ENCODE data around the gene ZNF460.

ZNF460 gene

DNA sequence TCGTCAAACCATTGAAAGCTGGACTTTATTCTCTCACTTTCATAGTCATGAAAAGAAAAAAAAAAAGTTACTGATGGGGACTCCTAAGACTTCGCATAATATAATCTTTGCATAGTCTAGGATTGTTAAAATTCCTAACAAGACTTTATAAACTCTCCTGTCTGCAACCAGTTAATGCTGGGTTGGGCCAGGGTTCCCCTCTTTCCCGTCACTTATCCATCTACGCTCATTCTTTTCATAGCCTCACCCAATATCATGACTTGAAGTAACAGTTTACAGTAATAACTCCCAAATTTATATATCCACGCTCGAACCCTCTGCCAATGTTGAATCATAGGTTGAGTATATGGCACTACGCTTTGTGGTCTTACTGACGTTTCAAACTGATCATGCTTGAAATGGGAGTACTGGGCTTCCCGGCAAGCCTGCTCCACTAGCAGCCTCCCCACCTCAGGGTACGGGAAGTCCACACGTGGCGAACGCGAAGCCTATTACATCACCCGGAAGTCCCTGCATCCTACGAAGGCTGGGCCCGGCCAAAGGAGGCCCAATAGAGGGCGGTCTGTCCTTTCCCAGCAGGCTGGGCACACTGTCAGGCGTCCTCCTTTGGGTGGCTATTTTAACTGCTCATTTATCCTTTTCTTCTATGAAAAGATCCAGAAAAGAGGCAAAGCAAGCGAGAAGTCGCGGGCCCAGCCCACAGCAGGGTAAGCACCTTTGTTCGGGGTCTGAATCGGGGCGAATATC is 694 bp upstream of the ZNF460 start:
- in situ Hi-C loops (cut with HindIII; ENCODE audit: low sequenced_read_pairs): no loop called here

DNA sequence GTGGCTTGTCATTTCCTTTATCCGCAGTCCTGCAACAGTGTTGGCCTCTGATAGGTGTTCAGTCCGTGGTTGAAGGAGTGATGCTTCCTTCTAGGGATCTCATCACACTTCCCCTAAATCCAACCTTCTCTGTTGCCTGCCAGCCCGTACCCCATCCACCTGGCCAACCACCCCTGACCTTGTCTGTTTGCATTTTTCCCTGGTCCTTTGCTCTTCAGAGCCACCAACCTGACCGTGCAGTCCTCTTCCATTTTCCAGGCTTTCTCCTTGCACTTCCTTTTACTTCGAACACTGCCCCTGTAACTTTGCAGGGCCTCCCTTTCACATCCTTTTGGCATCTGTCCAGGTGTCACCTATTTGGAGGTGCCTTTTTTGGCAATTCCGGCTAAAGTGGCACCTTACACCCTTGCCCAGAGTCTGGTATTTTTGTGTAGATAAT is 696 bp downstream of the ZNF460 start:
- in situ Hi-C loops (cut with HindIII; ENCODE audit: low sequenced_read_pairs): no loop called here

DNA sequence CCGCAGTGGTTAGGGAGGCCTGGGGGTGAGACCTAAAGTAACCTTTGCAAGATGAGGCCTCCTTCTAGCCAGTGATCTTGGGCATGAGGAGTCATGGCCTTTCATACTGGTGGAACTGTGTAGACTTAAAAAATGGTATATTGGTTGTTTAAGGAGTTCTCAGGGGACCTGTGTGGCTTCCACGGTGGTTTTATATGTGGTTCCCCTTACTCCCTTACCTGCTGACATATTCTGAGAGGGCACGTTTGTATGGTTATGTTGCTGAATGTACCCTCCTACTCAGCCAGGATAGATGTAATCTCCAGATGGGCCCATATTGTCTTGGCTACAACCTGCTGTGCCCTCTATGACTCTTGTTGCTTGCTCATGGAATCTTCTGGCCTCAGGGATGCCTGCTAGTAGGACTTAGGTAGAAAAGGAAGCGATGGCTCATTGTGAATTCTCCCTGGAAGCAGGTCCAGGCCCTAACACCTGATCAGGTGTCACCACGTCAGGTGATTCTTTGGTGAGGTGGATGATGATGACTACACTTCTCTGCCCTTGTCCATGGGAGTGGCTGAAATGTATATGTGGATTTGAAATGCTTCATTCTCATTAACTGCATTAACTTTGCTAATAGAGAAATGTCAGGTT is 1.8 kb downstream of the ZNF460 start:
- in situ Hi-C loops (cut with HindIII; ENCODE audit: low sequenced_read_pairs): no loop called here

DNA sequence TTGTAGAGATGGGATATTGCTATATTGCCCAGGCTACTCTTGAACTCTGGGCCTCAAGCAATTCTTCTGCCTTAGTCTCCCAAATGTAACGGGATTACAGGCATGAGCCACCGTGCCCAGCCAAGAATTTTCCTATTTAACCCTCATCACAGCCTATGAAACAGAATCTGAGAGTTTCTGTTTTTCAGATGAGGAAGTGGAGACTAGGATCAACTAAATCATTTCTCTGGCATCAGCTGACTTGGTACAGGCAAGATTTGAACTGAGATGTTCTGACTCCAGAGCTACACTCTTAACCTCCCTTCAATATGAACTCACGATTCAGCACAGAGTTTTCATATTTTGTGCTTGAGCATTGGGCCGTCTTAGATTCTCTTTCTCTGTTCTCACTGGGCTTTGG is 8.1 kb downstream of the ZNF460 start:
- in situ Hi-C loops (cut with HindIII; ENCODE audit: low sequenced_read_pairs): no loop called here

DNA sequence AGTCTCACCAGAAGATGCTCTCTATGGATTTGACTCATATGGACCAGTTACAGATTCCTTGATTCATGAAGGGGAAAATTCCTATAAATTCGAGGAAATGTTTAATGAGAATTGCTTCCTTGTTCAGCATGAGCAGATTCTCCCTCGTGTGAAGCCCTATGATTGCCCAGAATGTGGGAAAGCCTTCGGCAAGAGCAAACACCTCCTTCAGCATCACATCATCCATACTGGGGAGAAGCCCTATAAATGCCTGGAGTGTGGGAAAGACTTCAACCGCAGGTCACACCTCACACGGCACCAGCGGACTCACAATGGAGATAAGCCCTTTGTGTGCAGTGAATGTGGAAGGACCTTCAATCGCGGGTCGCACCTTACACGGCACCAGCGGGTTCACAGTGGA is 10.7 kb downstream of the ZNF460 start:
- in situ Hi-C loops (cut with HindIII; ENCODE audit: low sequenced_read_pairs): no loop called here

DNA sequence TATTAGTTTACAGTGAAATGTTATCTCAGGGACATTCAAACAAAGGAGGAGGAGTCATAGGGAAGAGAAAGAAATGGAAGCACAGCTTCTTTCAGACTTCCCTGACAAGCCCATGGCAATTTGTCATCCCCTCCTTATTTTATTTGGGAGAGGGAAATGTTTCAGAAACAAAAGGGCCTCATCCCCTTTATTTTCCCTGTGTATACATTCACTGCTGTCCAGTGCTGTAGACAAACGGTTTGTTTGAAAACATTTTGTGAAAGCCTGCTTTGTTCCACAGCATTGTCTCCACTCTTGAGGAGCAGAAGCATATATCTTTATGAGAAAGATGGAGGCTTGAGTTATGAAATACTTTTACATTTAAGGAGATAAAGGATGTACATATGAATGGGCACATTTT is 12.3 kb downstream of the ZNF460 start:
- in situ Hi-C loops (cut with HindIII; ENCODE audit: low sequenced_read_pairs): no loop called here

DNA sequence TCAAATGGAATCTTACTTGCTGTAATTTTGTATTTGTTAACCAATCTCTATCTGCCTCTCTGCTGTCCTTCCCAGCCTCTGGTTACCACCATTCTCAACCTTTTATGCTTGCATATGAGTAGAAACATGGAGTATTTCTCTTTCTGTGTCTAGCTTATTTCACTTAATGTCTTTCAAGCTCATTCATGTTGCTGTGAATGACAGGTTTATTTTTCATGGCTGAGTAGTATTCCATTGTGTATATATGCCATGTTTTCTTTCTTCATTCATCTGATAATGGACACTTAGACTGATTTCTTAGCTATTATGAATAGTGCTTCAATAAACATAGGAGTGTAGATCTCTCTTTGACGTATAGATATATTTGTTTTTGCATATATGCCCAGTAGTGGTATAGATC is 13.4 kb downstream of the ZNF460 start:
- in situ Hi-C loops (cut with HindIII; ENCODE audit: low sequenced_read_pairs): no loop called here

DNA sequence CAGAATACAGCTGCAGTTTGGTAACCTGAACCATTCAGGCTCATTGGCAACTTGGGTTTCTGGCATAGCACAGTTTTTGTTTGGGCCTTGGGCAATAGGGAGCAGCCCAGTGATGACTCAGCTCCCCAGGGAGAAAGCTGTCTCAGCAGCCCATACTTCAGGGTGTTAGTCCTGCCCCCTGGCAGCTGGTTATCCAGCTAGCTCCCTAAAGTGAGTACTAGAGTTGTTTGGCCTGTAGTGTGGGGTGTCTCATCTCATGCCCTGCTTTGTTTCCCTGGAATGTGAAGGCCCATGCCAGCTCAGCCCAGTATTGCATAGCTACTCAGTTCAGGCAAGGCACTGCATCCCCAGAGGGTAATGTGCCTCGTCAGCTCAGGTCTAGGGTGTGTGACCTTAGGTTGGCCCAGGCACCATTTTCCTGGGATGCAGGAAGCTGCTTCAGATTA is 21.8 kb downstream of the ZNF460 start:
- in situ Hi-C loops (cut with HindIII; ENCODE audit: low sequenced_read_pairs): no loop called here

DNA sequence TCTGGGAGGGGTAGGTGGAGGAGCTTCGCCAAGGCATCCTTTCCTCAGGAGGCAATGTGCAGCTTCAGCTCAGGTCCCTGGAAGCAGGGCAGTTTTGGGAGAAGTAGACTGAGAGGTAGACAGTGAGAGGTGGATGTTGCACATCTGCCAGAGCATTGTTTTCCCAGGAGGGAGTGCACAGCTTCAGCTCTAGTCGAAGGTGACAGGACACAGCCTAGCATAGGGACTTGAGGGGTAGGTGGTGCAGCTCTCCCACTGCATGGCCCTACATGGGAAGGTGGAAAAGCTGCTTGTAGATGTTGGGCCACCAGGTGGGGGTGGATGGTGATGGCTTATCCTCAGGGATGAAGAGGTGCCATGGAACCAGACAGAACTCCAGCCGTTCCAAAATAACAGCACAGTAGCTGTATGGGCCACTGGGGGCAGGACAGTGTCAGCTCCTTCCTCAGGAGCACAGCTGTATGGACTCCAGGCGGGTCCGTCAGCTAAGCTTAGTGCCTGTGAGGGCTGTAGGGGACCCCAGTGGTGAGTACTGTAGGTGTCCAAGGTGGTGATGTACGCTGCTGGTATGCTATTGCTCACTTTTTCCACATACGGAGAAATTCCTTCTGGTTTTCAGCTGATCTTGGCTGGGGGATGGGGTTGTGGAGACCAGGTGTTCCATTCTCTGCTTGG is 22.6 kb downstream of the ZNF460 start:
- in situ Hi-C loops (cut with HindIII; ENCODE audit: low sequenced_read_pairs): no loop called here

DNA sequence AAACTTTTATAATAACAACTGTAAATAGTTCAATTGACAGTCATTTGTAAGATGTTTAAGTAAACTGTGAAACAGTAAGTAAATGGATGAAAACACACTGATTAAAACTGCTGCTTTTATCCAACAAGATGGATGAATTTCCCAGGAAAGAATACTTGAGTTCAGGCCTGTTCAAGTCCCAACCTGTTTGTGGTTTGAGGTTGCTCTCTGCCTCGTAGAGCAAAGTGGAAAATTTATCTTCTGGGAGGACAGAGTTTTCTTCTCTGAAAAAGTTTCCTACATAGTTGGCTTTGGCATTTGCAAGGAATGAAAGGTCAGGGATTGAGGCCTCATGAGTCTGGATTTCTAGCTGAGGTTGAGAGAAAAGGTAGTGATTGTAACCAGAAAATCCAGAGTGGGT is 24.8 kb downstream of the ZNF460 start:
- in situ Hi-C loops (cut with HindIII; ENCODE audit: low sequenced_read_pairs): no loop called here

DNA sequence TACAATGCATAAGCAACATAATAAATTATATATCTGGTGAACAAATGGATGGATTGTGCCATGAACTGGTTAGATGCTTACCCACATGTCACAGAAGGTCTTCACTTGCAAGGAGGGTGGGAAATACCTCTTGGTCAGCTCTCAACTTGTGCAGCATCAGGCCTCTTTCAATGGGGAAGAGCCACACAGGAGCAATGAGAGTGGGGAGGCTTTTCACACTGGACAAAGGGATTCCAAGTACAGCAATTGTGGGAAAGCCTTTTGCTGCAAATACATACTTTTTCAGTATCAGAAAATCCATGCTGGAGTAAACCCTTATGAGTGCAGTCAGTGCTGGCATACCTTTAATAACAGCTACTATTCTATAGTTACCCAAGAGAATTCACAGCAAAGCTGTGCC is 28.2 kb downstream of the ZNF460 start:
- in situ Hi-C loops (cut with HindIII; ENCODE audit: low sequenced_read_pairs): no loop called here

DNA sequence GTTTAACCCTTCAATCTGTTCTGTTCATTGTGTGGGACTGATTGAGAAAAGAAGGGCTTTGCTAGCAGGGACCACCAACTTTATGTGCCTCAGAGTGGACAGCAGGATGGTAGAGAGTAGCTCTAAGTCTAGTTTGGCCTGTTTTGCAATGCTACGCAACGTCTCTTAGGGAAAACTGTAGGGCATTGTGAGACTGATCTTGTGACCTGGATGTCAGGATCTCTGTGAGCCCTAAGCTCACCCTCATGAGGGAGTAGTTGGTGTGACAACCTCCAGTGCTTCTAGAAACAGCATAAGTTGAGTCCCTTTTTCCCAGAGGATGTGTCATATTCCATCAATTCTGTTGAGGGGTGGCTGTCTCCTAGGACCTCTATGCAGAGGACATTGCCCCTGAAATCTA is 30.5 kb downstream of the ZNF460 start:
- in situ Hi-C loops (cut with HindIII; ENCODE audit: low sequenced_read_pairs): no loop called here

DNA sequence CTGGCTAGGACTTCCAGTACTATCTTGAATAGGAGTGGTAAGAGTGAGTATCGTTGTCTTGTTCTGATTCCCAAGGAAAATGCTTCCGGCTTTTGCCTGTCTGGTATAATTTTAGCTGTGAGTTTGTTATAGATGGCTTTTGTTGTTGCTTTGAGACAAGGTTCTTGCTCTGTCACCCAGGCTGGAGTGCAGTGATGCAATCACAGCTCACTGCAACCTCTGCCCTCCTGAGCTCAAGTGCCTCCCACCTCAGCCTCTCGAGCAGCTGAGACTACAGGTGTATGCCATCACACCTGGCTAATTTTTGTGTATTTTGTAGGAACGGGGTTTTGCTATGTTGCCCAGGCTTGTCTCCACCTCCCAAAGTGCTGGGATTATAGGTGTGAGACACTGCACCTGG is 33.9 kb downstream of the ZNF460 start:
- in situ Hi-C loops (cut with HindIII; ENCODE audit: low sequenced_read_pairs): no loop called here

DNA sequence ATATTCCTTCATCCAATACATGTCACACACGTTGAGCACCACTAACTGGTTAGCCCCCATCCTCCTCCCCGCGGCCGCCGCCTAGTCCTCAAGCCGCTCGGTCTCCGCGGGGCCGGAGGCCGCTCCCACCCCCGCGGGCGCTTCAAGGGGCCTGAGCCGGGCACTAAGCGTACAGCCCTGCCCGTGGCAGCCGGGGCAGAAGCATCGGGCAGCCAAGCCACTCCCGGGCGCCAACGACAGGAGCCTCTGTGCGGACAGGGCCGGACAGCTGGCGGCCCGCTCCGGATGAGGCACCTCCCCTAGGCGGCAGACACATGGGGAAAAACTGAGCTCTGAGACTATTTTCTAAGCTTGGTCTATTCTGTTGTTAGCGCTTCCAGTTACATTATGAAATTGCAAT is 37.2 kb downstream of the ZNF460 start:
- in situ Hi-C loops (cut with HindIII; ENCODE audit: low sequenced_read_pairs): no loop called here

DNA sequence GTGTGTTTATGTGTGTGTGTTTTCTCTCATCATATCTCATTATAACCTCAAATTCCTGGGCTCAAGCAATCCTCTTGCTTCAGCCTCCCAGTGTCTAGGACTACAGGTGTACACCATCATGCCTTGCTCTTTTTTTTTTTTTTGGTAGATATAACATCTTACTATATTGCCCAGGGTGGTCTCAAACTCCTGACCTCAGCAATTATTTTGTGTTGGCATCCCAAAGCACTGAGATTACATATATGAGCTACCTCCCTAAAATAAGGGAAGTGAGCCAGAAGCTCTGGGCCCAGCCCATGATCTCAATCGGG is 39.5 kb downstream of the ZNF460 start:
- in situ Hi-C loops (cut with HindIII; ENCODE audit: low sequenced_read_pairs): no loop called here

DNA sequence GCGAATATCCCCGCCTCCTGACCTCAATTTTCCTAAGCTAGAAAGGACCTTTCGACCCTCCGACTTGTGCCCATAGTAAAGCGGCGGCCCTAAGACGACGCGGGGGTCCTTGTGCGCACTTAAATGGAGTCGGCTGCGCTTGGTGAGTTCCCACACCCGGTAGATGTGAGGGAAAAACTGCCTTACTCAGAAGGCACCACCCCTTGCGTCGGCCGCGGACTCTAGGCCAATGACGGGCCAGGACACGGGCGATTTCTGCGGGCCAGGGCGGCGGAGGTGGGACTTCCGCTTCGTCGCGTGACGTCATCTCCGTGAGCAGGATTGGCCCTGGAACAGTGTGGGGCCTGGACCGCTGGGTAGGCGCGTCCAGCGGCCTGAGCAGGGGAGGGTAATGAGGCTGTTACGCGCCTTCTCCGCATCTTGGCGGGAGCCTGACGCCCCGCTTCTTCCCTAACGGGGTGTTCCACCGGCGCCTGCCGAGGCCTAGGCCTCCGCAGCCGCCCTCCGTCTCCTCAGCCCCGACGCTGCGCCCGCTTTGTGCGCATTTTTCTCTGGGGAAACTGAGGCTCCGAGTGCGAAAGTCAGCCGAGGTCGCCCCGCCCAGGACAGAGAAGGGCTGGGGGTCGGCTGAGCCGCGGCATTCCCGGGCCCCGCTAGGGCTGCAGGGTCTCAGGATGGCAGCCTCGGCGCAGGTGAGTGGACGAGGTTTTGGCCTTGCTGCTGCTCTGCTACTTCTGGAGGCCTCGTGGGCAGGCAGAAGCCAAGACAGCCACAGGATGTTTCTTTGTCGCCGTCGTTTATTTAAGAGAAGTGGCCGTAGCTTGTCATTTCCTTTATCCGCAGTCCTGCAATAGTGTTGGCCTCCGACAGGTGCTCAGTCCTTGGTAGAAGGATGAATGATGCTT is 40.1 kb downstream of the ZNF460 start, which contains the start of gene ZNF543:
TSS of gene ZNF543 (plus strand) at position 293 of the 905 bp plus-strand sequence. CDS start at position 675, 382 bp downstream.
- in situ Hi-C loops (cut with HindIII; ENCODE audit: low sequenced_read_pairs): no loop called here

DNA sequence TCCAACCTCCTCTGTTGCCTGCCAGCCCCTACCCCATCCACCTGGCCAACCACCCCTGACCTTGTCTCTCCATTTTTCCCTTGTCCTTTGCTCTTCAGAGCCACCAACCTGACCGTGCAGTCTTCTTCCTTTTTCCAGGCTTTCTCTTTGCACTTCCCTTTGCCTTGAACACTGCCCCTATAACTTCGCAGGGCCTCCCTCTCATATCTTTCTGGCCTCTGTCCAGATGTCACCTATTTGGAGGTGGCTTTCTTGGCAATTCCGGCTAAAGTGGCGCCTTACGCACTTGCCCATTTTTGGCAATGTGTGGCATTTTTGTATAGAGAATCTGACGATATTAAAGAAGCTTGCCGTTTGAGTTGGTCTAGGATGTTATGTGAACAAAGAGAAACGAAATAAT is 40.8 kb downstream of the ZNF460 start:
- in situ Hi-C loops (cut with HindIII; ENCODE audit: low sequenced_read_pairs): no loop called here

DNA sequence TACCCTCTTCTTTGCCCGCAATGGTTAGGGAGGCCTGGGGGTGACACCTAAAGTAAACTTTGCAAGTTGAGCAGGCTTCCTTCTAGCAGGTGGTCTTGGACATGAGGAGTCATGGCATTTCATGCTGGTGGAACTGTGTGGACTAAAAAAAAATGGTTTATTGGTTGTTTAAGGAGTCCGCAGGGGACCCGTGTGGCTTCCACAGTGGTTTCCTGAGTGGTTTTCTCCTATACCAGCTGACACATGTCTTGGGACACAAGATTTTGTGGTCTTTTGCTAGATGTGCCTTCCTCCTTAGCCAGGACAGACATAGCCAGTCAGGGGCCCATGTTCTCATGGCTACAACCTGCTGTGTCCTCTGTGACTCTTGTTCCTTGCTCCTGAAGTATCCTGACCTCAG is 41.5 kb downstream of the ZNF460 start:
- in situ Hi-C loops (cut with HindIII; ENCODE audit: low sequenced_read_pairs): no loop called here

DNA sequence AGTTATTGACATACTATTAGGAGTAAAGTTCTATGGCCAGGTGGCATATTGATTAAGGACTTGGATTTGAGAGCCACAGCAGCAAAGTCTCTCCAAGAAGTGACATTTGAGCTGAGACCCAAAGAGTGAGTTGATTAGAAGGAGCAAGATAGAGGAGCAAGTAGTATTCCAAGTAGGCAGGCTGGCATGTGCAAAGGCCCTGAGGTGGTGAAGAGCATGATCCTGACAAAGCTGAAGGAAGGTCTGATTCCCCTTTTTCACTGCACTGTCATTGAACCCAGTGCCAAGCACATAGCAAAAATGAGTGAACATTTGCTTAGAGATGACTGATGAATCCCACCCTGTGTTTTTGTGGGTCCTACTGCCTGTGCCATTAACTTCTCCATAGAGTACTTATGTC is 44.7 kb downstream of the ZNF460 start:
- in situ Hi-C loops (cut with HindIII; ENCODE audit: low sequenced_read_pairs): no loop called here

DNA sequence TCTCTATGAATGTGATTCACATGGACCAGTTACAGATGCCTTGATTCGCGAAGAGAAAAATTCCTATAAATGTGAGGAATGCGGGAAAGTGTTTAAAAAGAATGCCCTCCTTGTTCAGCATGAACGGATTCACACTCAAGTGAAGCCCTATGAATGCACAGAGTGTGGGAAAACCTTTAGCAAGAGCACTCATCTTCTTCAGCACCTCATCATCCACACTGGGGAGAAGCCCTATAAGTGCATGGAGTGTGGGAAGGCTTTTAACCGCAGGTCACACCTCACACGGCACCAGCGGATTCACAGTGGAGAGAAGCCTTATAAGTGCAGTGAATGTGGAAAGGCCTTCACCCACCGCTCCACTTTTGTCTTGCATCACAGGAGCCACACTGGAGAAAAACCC is 47.7 kb downstream of the ZNF460 start:
- in situ Hi-C loops (cut with HindIII; ENCODE audit: low sequenced_read_pairs): no loop called here

DNA sequence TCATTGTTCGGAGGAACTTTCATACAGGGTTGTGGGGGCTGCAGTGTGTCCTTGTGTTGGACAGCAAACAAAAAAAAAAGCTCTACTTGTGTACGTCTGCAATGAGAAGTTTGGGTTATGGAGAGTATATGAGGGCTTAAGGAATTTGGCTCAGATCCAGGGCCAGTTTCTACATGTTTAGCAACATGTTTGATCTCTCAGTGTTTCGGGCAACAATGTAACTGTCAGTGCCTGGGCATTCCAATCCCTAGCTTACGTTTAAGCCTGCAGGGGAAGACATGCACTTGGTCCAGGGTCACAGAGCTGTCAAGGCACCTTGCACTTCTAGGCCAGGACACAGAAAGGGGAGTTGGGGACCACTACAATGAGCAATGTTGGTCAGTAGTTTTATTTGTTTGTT is 53.9 kb downstream of the ZNF460 start:
- in situ Hi-C loops (cut with HindIII; ENCODE audit: low sequenced_read_pairs): no loop called here
